Transverse colon (tissue), 4 donors: ENCODE results near the gene ITGA3. TPM values are rescaled to one million over a fixed set of nuclear protein-coding genes. Genes with fewer than 3 reads are reported as not detected.
A peak's percentile ranks its signal among the peaks of the same experiment; 100 is the strongest.

Experiments used
- DNase-seq: peaks from one replicate; pipeline ENCODE4 v3.0.0-alpha.2; 2019
- H3K27ac ChIP-seq, 4 donors: fragments of 200-600 bp; sonication (generic); 2 replicates each; pipeline ENCODE4 v1.5.1; 2016 to 2018; ENCODE audit warnings: inconsistent platforms in 4 of 4
- H3K27me3 ChIP-seq: fragments of 200-600 bp; sonication (generic); 2 replicates; pipeline ENCODE4 v1.5.1; 2017; ENCODE audit warnings: inconsistent platforms
- H3K36me3 ChIP-seq, 4 donors: fragments of 200-600 bp; sonication (generic); 2 replicates each; pipeline ENCODE4 v1.5.1; 2017 to 2019; ENCODE audit warnings: inconsistent platforms in 4 of 4
- H3K4me1 ChIP-seq, 4 donors: fragments of 200-600 bp; sonication (generic); 2 replicates each; pipeline ENCODE4 v1.5.1; 2017 to 2020; ENCODE audit warnings: inconsistent platforms in 4 of 4
- H3K4me3 ChIP-seq, 4 donors: fragments of 200-600 bp; sonication (generic); 1 replicate in 1 of 4; 2 replicates in 3 of 4; pipeline versions ENCODE4 v1.5.1 to v1.6.1; 2017 to 2019; ENCODE audit warnings: inconsistent platforms in 4 of 4
- H3K9me3 ChIP-seq, 2 donors: fragments of 200-600 bp; sonication (generic); 2 replicates each; pipeline ENCODE4 v1.5.1; 2017 to 2019; ENCODE audit warnings: inconsistent platforms in 2 of 2
- CTCF ChIP-seq, 5 experiments: fragments of 200-600 bp in 3 of 5; fragments of 450-650 bp in 2 of 5; sonication (generic) in 3 of 5; IDR thresholded peaks; 1 replicate in 2 of 5; 2 replicates in 3 of 5; pipeline ENCODE4 v1.5.1; 2016 to 2017; ENCODE audit warnings: antibody characterized with exemption in 5 of 5, inconsistent platforms in 3 of 5, mild to moderate bottlenecking in 2 of 5, moderate library complexity in 1 of 5
- EP300 ChIP-seq: sonication (generic); formaldehyde crosslinking; IDR thresholded peaks from one replicate; pipeline ENCODE4 v1.6.1; 2017; ENCODE audit warnings: antibody characterized with exemption, low read depth
- POLR2A ChIP-seq: fragments of 450-650 bp; IDR thresholded peaks from one replicate; pipeline ENCODE4 v1.6.1; 2016; ENCODE audit warnings: antibody characterized with exemption, mild to moderate bottlenecking, moderate library complexity
- POLR2AphosphoS5 ChIP-seq, 3 donors: sonication (generic); formaldehyde crosslinking; IDR thresholded peaks; one replicate each; pipeline ENCODE4 v1.6.1; 2016; ENCODE audit warnings: antibody characterized with exemption in 3 of 3
- WGBS, 2 donors: methylation state at CpG; one replicate each; pipeline ENCODE4 v1.1.5; 2018; ENCODE audit warnings: low coverage in 1 of 2; 5-methylcytosine and 5-hydroxymethylcytosine counted together
- in situ Hi-C, 4 donors: fragments of 200-750 bp; cut with MboI; loops; one replicate each; pipeline versions ENCODE4 v1.15.0 to v1.15.1; 2017; ENCODE audit warnings: low sequenced_read_pairs in 3 of 4, low pct_ligation_motif_present in 1 of 4, low pct_unique_long_range_greater_than_20kb in 1 of 4
- intact Hi-C: fragments of 100-400 bp; cut with DNase I; formaldehyde crosslinking; loops from one replicate; pipeline ENCODE4 v1.15.1; 2023; ENCODE audit warnings: low total_unique reads
- total RNA-seq, 4 donors: library from RNA; depleted of rRNA; stranded (reverse); fragments of >200 nt; gene quantifications; one replicate each; pipeline ENCODE4 v1.1.0, GENCODE V29; 2016

The ITGA3 gene
- total RNA-seq, 4 donors from 2014 or later = 147 to 294 (median 171) TPM

- TF ChIP-seq EP300 (no peak), POLR2AphosphoS5 (IDR thresholded peaks at IDR 0.05) (no peak), CTCF (IDR thresholded peaks at IDR 0.05) (no peak), POLR2A (no peak)
- Histone ChIP-seq H3K9me3 (no peaks in the 10 kb centered on the region), H3K36me3 (peaks cover 0 to 19% (median 2%) of the 10 kb centered on the region in 4 donors), H3K27me3 (no peaks in the 10 kb centered on the region), H3K4me3 (no peak overlapping the region), H3K27ac (no peak overlapping the region), H3K4me1 (peaks cover 13 to 29% (median 23%) of the 10 kb centered on the region in 4 donors)
- intact Hi-C loops = no loop called here
- DNase-seq = no peak
- in situ Hi-C loops = no loop called here
- WGBS, 2 donors = 20 to 95% methylated on average over 1 to 7 of the region's 7 CpGs
Measured at GRCh38 chr17:50109207-50109606, 53.3 kb downstream of the ITGA3 start.

- TF ChIP-seq POLR2A = no peak
- no peak for TF ChIP-seq POLR2AphosphoS5 (IDR thresholded peaks at IDR 0.05)
- no peak for TF ChIP-seq EP300
- no peak for TF ChIP-seq CTCF (IDR thresholded peaks at IDR 0.05)
- no peaks in the 10 kb centered on the region for H3K27me3 ChIP-seq
- peaks cover 0 to 19% (median 2%) of the 10 kb centered on the region in 4 donors for H3K36me3 ChIP-seq
- in situ Hi-C loops = no loop called here
- DNase-seq = no peak
- intact Hi-C loops = no loop called here
- WGBS, 2 donors = 90% methylated on average over 19 of the region's 19 CpGs; no CpG with 5 or more reads in 1 of the 2 donors
- no peak overlapping the region for H3K27ac ChIP-seq
- H3K9me3 ChIP-seq = no peaks in the 10 kb centered on the region
- H3K4me3 ChIP-seq = no peak overlapping the region
- H3K4me1 ChIP-seq = peaks cover 13 to 33% (median 23%) of the 10 kb centered on the region in 4 donors
Measured at GRCh38 chr17:50109785-50110184, 53.9 kb downstream of the ITGA3 start.

- no peak for TF ChIP-seq EP300
- no peak for TF ChIP-seq POLR2A
- no peak for TF ChIP-seq CTCF (IDR thresholded peaks at IDR 0.05)
- TF ChIP-seq POLR2AphosphoS5 (IDR thresholded peaks at IDR 0.05) = no peak
- Histone ChIP-seq H3K4me1 (peaks cover 13 to 36% (median 23%) of the 10 kb centered on the region in 4 donors), H3K36me3 (peaks cover 0 to 17% (median 2%) of the 10 kb centered on the region in 4 donors), H3K9me3 (no peaks in the 10 kb centered on the region), H3K27ac (peak overlapping the region; percentile 53 to 78 (median 62)), H3K4me3 (no peak overlapping the region), H3K27me3 (peaks cover 4% of the 10 kb centered on the region)
- WGBS, 2 donors = 89% methylated on average over 17 of the region's 19 CpGs; no CpG with 5 or more reads in 1 of the 2 donors
- in situ Hi-C loops = no loop called here
- DNase-seq = no peak
- intact Hi-C loops = no loop called here
Measured at GRCh38 chr17:50110591-50111349, 54.9 kb downstream of the ITGA3 start.

- Histone ChIP-seq H3K9me3 (no peaks in the 10 kb centered on the region), H3K27ac (peak overlapping the region; percentile 53 to 78 (median 62)), H3K4me3 (no peak overlapping the region), H3K27me3 (peaks cover 10% of the 10 kb centered on the region), H3K36me3 (peaks cover 0 to 7% (median 2%) of the 10 kb centered on the region in 4 donors), H3K4me1 (peaks cover 13 to 40% (median 27%) of the 10 kb centered on the region in 4 donors)
- intact Hi-C loops = no loop called here
- TF ChIP-seq POLR2AphosphoS5 (IDR thresholded peaks at IDR 0.05) (no peak), CTCF (IDR thresholded peaks at IDR 0.05) (no peak), POLR2A (no peak), EP300 (no peak)
- 71% methylated on average over 10 of the region's 14 CpGs; no CpG with 5 or more reads in 1 of the 2 donors for WGBS, 2 donors
- no peak for DNase-seq
- in situ Hi-C loops = no loop called here
Measured at GRCh38 chr17:50111673-50112655, 56.1 kb downstream of the ITGA3 start.
